HG03342 (cell line): ENCODE data around the gene COL25A1.

Source experiments
- ATAC-seq: cut with Tn5 transposase; IDR thresholded peaks from one replicate; pipeline ENCODE4 v1.9.1; 2021; ENCODE audit warnings: mild to moderate bottlenecking, moderate library complexity; ENCODE audit not compliant: unreplicated experiment

COL25A1 gene

DNA sequence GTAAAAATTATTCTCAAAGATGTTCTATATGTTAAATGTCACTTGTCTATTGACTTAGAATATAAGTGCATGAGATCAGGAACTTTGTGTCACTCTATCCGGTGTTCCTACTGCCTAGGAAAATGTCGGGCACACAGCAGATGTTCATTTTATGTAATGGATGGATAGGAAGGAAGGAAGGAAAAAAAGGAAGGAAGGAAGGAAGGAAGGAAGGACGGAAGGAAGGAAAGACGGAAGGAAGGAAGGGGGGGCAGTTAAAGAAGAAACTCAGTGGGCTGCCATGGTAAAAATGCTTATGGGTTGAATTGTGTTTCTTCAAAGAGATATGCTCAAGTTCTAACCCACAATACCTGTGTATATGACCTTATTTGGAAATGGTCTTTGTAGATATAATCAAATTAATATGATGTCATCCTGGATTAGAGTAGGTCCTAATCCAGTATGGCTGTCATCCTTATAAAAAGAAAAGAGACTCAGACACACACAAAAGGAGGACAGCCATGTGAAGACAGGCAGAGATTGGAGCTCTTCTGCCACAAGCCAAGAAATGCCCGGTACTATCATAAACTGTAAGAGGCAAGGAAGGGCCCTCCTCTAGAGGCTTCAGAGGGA lies 86.3 kb downstream of the COL25A1 start:
- ATAC-seq: no peak

DNA sequence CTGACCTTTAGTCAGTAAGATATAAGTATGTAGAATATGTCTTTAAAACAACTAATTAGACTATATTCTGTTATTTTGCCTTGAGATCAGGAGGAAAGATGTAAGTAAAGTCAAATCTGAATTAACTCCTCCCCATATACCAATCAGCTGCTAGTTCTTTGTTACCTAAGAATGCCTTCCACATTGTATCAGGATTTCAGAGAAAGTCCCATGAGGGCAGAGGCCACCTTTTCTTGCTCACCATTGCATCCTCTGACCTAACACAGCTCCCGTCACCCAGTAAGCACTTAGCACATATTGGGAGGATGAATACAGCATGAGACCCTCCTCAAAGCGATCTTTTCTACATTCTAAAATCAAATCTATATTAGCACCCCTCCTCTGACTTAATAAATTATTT lies 87.0 kb downstream of the COL25A1 start:
- no peak for ATAC-seq

DNA sequence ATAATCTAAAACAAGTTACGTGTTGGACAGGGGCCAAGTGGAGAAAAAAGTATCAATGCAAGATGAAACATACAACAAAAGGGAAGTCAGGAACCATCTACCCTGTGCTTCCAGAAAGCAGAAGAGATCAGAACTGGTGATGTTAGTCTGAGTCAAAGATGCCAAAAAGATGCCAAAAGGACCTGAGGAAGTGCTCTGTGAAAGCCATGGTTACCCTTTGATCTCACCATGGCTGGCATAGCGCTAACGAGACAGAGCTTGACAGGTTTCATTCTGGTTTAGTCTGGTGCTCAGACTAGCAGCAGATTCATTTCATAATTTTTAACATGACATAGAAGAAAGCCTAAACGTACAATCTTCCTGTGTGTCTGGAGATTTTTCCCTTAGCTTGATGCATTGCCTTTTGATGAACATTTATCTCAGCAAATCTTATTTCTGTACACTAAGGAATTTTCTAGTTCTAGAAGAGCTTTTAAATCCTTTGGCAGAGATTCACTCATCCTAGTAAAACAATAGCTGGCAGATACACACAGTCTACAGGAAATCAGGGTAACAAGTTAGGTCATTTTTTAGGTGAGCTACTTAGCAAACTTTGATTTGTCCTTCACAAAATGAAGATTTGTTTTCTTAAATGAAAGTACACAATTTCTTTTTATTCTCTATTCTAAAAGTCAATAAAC lies 87.7 kb downstream of the COL25A1 start:
- ATAC-seq: no peak

DNA sequence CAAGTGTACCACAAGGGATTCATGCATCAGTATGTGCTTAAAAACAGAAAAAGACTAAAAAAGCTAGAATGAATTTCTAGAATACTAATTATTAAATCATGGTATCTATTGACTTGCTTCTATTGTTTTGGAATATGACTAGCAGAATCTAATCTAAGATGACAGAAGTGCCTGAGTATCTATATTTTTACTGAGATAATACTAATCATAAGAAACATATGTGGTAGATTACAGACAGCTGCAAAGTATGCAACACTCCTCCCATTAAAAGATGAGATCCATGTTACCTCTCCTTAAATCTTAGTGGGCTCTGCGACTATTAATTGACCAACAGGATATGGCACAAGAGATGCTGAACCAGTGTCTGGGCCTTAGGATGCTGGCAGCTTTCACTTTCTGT lies 89.4 kb downstream of the COL25A1 start:
- ATAC-seq: no peak

DNA sequence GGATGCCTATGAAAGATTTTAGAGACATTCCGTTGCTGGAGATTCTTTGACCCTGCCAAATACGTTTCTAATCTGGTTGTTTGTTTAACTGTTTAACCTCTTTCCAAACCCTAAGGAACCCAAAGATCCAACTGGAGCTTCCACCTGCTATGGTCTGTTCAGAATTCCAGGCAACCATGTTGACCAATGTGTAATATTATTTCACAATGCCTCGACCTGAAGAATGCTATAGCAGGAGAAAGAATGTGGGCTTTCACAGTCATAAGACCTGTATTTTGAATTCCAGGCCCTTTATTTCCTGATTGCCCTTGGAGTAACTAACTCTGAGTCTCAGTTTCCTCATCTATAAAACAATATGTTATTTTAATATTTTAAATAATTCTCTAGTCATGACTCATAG lies 90.8 kb downstream of the COL25A1 start:
- no peak for ATAC-seq

DNA sequence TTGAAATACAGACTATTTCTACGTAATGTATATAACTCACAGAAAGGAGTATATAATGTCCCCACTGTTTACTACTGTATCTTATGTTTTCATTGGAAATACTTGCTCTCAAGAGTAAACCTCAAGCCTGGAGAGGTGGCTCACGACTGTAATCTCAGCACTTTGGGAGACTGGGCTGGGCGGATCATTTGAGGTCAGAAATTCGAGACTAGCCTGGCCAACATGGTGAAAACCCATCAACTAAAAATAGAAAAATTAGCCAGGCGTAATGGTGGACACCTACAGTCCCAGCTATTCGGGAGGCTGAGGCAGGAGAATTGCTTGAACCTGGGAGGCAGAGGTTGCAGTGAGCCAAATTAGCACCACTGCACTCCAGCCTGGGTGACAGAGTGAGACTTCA lies 92.8 kb downstream of the COL25A1 start:
- ATAC-seq: no peak

DNA sequence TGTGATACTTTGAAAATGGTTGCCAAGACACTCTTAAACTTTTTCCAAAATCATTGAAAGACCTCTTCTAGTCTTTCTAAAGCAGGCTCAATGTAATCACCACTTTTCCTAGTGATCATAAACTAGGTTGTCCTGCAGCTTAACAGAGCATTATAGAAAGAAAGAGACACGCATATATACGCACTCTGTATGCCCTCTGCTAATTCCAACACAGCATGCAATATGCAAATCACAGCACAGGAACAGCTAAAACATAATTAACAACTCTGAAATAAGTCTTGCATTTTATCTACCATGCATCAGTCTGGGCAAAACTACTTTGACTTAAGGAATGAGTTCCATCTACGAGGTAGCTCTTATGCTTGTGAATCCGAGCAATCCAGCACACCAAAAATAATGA lies 94.6 kb downstream of the COL25A1 start:
- no peak for ATAC-seq

DNA sequence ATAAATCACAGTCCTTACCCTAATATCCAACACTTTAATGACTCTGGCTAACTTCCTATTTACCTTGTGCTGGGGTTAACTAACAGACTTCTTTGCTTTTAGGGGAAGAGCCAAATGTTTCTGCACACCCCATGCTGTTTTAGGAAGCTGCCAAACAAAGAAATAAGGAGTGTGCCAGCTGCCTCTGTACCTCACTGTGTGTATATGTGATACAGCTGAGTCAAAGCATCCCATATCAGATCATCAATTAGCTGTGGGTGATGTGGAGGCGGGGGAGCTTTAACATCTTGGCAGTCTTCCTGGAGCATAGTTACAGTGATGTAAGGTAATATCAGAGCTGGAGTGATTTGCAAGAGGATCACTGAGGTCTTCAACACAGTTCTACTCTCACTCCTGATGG lies 95.4 kb downstream of the COL25A1 start:
- ATAC-seq: no peak

DNA sequence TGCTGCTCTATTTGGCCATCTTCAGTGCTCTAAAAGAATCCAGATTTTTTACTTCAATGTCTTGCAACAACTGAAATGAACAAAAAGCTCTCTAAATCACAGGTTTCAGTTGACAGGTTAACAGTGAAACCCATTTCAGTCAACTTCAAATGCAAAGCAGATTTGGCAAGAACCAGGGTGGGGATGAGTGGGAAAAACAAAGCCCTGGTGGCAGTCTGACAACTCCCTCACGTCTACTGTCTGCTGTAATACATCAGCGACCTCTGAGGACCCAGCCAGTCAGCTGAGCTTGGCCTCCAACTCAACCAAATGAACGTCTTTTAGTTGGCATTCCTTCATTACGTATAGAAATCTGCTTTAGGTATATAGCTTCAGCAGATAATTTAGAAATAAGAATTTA lies 95.8 kb downstream of the COL25A1 start:
- no peak for ATAC-seq

DNA sequence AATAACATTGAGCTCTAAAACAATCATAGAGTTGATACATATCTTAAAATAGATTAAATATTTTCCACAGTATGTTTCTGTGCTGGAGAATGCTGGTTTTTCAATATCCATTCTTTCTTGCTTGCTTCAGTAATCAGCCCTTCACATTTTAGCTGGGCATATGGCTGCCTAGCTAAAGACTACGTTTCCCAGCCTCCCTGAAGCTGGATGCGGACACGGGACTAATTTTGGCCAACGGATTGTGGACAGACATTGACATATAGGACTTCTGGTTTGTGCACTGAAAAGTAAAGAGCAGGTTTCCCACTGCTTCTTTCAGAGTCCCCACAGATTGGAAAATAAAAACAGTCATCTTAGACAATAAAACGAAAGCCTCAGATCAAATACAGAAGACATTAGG lies 97.3 kb downstream of the COL25A1 start:
- ATAC-seq: no peak

DNA sequence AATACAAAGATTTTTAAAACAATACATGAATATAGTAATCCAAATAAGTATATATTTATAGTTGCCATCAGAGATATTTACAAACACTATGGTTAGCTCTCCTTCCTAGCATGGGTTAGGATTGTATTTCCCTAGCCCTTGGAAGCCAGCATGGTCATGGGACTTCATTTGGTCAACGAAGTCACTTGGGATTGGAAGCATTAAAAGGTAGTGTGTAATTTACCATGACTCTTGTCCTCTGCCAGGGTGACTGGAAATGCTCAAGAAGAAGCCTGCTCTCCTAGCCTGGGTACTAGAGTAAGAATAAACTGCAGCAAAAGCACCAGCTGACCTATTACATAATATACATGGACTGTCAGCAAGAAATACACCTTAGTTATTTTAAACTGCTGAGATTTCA lies 102.9 kb downstream of the COL25A1 start:
- ATAC-seq: no peak

DNA sequence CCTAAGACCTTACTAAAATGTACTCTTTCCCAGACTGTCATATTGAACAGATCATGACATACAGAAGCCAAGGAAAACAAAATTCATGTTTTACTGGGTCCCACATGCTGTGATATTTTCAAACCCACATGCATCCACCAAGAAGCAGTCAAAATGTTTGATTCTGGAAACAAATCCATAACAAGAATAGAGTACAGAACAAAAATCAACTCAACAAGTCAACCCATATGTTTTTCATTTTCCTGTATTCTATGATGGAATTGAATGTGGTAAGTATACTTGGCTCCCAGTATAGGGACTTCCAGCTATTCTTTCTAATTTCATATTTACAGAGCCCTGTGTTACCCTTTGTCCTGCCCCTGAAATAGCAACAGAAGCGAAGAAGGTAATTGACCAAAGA lies 106.8 kb downstream of the COL25A1 start:
- ATAC-seq: no peak

DNA sequence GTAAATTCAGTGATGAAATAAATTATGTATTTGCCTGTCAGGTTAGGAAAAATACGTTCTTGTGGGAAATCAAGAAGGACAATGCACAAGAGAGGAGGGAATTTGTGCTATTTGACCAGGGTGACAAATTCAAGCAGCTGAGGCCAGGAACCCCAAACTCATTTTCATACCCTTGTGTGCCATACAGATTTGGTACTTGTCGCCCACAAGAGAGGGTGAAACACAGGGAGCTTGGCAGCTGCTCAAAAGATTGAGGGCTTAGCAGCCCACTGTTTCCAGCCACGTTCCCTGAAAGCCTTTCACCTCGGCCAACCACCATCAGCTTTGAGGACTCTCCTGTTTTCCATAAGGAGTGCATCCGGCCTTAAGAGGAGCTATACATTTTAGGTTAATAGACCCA lies 111.2 kb downstream of the COL25A1 start:
- no peak for ATAC-seq

DNA sequence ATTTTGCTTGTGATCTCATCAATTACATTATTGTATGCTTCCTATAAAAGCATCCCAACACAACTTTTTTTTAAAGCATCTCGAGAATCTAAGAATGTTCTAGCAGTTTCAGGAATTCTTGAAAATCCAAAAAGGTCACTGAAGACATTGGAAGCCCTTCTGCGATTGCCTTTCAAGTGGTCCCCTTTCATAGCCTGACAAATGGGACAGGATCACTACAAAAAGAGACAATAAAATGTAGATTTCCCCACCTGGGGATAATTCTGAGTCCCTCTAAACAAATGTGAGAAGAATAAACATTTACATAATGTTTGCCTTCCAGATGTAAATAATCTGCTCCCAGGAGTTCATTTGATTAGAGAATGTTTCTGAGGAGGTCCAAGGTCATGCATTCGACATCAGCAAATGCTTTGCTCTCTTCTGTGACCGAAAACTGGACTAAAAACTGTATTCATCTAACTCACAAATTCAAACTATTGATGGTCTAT lies 116.0 kb downstream of the COL25A1 start:
- ATAC-seq: no peak

DNA sequence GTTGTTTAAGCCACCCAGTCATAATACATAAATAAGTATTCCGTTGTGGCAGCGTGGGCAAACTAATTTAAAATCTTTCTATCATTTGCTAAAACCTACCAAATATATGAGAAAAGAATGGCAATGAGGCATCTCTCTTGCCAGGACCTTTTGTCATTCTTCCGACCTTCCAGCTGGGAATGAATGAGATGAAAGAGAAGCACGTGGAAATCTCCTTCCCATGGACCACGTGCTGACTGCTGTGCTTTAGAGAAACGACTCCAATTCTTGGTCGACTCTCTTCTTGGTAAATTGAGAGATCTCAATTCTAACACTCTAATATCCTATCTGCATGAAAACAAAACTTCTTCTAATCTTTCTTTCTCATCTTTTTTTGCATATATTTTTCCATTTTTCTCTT lies 116.5 kb downstream of the COL25A1 start:
- no peak for ATAC-seq

DNA sequence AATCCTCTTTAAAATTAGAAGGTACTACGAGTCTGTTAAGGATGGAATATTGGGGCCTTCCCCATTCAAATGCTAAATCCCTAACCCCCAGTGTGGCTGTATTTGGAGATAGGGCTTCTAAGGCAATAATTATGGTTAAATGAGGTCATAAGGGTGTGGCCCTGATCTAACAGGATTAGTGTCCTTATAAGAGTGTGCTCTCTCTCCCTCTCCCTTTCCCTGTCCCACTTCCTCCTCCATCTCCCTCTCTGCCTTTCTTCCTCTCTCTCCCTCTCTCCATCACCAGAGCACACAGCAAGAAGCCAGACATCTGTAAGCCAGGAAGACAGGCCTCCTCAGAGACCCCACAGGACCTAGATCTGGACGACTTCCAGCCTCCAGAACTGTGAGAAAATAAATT lies 116.9 kb downstream of the COL25A1 start:
- ATAC-seq: no peak

DNA sequence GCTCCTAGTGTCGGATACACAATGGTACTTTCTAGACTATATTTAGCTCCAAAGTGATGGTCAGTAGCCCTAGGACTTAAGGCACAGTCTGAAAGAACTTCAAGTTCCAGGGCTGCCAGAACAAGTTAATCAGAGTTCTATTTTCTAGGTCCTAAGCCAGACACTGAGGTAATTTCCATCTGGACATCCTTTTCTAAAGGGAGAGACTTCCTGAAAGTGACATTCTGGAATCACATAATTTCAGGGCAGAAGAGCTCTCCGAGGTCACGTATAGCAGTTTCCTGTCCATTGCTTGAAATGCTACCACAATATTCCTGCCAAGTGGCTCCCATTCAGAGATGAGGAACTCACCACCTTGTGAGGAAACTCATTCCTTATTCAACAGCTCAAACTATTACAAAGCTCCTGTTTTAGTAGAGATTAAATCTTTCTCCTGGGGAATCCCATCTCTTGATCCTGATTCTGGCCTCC lies 117.9 kb downstream of the COL25A1 start:
- ATAC-seq: no peak

DNA sequence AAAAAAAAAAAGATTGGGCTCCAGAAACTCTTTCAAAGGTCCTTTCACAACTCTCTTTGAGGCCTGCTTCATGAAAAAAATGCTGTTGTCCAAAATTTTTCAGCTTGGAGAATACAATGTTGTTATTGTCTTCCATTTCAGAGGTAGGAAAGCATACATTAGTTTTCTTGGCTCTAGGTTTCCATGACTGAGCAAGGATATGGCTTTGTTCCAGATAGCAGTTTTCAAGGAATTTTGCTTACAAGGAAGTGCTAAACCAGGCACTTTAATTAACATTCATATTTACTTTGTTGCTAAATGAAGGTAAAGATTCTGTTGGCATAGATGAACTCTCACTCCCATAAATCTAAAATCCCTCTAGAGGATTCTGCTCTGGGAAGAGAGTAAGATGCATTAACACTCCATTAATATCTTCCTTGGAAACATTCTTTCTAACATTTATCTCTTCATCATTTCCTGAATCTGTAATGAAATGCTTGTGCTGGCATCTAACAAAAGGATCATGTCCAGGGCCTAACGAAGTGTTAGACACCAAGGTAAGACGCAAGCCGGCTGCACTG lies 118.4 kb downstream of the COL25A1 start:
- no peak for ATAC-seq

DNA sequence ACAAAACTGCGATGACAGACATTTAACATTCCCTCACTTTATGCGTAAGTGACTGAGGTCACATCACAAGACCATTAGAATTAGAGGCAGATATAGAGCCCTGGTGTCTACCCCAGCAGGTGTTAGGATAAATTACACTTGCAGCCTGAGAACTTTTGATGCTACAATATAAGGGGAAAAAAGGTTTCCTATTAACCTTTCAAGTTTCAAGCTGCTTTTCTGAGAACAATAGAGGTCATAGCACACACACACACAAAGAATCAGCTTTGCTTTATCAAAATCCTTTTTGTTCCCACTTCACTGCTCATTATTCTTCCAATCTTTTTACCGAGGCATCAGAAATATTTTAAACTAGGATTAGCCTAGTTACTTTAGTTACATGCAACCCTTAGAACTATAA lies 119.8 kb downstream of the COL25A1 start:
- ATAC-seq: no peak

DNA sequence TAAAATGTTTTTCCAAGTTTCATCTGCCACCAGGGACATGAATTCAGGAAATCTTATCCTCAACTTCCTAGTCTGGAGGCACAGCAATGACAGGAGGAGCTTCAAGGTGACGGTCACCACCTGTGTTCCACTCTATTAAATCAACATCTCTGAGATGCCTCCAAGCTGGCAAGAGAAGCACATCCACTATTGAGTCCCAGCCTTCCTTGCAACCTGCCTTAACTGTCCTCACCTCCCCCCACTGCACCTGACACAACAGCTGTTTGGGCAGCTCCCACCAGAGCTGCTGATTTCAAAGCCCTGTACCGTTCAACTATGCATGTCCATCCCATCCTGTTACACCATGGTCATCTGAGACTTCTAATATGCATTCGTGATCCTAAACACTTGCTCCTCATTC lies 123.4 kb downstream of the COL25A1 start:
- ATAC-seq: no peak

DNA sequence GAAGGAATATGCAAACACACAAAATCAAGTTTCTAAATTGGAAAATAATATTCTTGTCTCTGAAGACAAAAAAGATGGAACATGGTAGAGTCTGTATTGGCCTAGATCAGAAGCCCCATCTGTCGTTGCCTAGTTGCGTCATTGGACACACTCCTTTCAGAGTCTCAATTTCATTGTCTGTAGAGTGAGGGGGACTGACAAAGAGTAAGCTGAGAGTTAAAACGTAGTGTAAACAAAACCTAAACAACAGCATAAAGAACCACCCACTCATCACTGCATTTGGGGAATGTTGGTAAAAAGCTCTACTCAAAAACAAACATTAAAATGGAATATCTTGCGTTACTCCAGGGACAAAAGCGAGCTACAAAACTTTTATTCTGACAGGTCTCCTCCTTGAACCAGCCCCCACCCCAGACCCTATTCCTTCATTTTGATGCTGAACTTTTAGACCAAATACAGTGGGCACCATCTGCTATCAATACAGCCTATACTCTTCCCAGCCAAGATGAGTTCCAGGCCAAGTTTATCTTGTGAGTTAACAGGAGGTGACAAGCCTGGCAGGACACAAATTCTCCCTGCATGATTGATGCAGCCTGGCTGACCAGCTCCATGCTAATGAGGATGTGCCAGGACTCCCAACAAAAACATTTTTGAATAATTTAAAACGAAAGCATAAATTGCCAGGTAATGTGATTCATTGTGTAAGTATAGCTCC lies 125.2 kb downstream of the COL25A1 start:
- no peak for ATAC-seq
